Hepatocyte (in vitro differentiated cells): ENCODE data around the gene DNAH17.

Experiments
- EZH2 ChIP-seq: fragments of 200-600 bp; sonication (generic); IDR thresholded peaks from 2 replicates; pipeline ENCODE4 v1.6.1; 2016; ENCODE audit warnings: antibody characterized with exemption, mild to moderate bottlenecking, borderline replicate concordance
- TF ChIP-seq, protein P1 (sequence below): fragments of 200-600 bp; sonication (generic); IDR thresholded peaks from 2 replicates; pipeline ENCODE4 v1.5.1; 2016; ENCODE audit warnings: antibody characterized with exemption, mild to moderate bottlenecking; ENCODE audit not compliant: poor library complexity

DNA sequence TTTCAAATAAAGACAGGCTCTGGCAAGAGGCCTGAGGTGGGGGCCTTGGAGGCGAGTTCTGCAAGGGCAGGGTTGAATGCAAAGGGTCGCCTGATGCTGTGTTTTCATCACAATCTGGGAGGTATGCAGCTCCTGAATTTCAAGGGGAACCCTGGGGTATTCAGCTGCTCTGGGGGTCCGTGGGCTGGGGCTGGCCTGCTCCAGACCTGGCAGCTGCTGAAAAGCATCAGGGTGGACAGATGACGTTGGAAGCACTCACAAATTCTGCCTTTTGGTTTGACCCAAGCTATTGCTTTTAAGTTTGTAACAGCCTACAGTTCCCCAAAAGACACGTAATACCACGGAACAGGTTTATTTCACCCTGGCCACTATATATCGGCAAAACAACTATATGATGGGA, 1.3 kb downstream of the DNAH17 start:
- TF ChIP-seq, protein P1, sequence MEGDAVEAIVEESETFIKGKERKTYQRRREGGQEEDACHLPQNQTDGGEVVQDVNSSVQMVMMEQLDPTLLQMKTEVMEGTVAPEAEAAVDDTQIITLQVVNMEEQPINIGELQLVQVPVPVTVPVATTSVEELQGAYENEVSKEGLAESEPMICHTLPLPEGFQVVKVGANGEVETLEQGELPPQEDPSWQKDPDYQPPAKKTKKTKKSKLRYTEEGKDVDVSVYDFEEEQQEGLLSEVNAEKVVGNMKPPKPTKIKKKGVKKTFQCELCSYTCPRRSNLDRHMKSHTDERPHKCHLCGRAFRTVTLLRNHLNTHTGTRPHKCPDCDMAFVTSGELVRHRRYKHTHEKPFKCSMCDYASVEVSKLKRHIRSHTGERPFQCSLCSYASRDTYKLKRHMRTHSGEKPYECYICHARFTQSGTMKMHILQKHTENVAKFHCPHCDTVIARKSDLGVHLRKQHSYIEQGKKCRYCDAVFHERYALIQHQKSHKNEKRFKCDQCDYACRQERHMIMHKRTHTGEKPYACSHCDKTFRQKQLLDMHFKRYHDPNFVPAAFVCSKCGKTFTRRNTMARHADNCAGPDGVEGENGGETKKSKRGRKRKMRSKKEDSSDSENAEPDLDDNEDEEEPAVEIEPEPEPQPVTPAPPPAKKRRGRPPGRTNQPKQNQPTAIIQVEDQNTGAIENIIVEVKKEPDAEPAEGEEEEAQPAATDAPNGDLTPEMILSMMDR: no peak
- TF ChIP-seq EZH2: no peak
